ENCODE data around the gene CAPN10.

- TF ChIP-seq TAF1 (IDR thresholded peaks at IDR 0.05; ENCODE audit: low read depth) (no peak), RAD21 (IDR thresholded peaks at IDR 0.05; ENCODE audit: low read depth) (no peak), EP300 (IDR thresholded peaks at IDR 0.05; ENCODE audit: borderline replicate concordance) (no peak), FOXM1 (IDR thresholded peaks at IDR 0.05; ENCODE audit: borderline replicate concordance, low read depth) (no peak), REST (IDR thresholded peaks at IDR 0.05; ENCODE audit: low read depth) (no peak), MAX (IDR thresholded peaks at IDR 0.05) (no peak), TEAD4 (IDR thresholded peaks at IDR 0.05) (no peak), TCF12 (IDR thresholded peaks at IDR 0.05; ENCODE audit: low read depth) (no peak), CREB1 (IDR thresholded peaks at IDR 0.05; ENCODE audit: low read depth) (no peak), ZBTB7A (IDR thresholded peaks at IDR 0.05; ENCODE audit: low read depth) (no peak), YY1 (IDR thresholded peaks at IDR 0.05; ENCODE audit: low read depth) (no peak), EGR1 (IDR thresholded peaks at IDR 0.05) (no peak)
Observed at GRCh38 chr2:240598311-240598911, 11.9 kb downstream of the CAPN10 start.

Data from Ishikawa (cell line).